ENCODE data around the gene FAR1. TPM values are rescaled to one million over a fixed set of nuclear protein-coding genes. Genes with fewer than 3 reads are reported as not detected.

The FAR1 gene
- total and polyA plus RNA-seq, 12 donors, result 13.7 to 51.0 (median 37.9) TPM

DNA sequence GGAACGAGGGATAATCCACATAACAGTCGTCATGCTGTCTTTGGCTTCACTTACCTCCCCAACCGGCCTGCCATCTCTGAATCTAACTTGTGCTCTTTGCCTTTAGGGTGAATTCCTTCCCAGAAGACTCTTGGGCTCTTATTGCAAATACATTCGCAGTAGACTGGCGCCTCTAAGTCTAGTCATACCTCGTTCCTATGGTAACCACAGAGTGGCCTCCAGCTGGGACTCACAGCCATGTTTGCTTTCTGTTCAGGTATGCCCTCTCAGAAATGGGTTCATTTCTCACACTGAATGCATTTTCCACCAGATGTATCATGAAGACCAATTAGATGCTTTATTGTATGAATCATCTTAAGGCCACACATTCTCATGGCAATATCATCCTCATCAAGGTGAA, 112.7 kb downstream of the FAR1 start:
- WGBS, 4 donors, result 76 to 83% (median 77%) methylated on average over 6 of the region's 6 CpGs
- no peak overlapping the region for H3K4me3 ChIP-seq

More for the DNA sequence above, 112.7 kb downstream of the FAR1 start:
- H3K27me3 ChIP-seq, result peaks cover 7% of the 10 kb centered on the region
- TF ChIP-seq, protein P1, sequence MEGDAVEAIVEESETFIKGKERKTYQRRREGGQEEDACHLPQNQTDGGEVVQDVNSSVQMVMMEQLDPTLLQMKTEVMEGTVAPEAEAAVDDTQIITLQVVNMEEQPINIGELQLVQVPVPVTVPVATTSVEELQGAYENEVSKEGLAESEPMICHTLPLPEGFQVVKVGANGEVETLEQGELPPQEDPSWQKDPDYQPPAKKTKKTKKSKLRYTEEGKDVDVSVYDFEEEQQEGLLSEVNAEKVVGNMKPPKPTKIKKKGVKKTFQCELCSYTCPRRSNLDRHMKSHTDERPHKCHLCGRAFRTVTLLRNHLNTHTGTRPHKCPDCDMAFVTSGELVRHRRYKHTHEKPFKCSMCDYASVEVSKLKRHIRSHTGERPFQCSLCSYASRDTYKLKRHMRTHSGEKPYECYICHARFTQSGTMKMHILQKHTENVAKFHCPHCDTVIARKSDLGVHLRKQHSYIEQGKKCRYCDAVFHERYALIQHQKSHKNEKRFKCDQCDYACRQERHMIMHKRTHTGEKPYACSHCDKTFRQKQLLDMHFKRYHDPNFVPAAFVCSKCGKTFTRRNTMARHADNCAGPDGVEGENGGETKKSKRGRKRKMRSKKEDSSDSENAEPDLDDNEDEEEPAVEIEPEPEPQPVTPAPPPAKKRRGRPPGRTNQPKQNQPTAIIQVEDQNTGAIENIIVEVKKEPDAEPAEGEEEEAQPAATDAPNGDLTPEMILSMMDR (IDR thresholded peaks at IDR 0.05), result no peak
- TF ChIP-seq POLR2A (IDR thresholded peaks at IDR 0.05), result no peak
- H3K9me3 ChIP-seq (replicated peaks in 1 of 3), result no peaks in the 10 kb centered on the region
- H3K36me3 ChIP-seq (replicated peaks in 1 of 2), result no peaks in the 10 kb centered on the region
- no peaks in the 10 kb centered on the region for H3K4me1 ChIP-seq (replicated peaks in 1 of 2)
- H3K27ac ChIP-seq, result no peak overlapping the region
- intact Hi-C loops (cut with DNase I), result no loop called here
- no peak for DNase-seq

Small RNA genes lying within 50 kb of the gene (small RNA-seq; reads per million reads assigned to genes)
- 0 reads per million in 2 donors for gene AC013828.1
- gene RF00019, result 0 reads per million in 2 donors
- gene RPL39P26, result 0 reads per million in 2 donors

Other genes with a start within 250 kb of the FAR1 start
- gene BTBD10, start 205.4 kb upstream of the FAR1 start, total RNA-seq, result 10 to 100 TPM; 16.6 to 39.8 (median 21.9) TPM
- gene BTBD10, start 205.4 kb upstream of the FAR1 start, polyA plus RNA-seq, result 10 to 100 TPM in 2 of 3 donors, 1 to 10 TPM in 1; 9.3 to 27.6 (median 10.4) TPM
- not detected for gene PTH, start 172.7 kb upstream of the FAR1 start, total RNA-seq
- gene PTH, start 172.7 kb upstream of the FAR1 start, polyA plus RNA-seq, result not detected

Measured in adrenal gland (tissue), 12 donors.